Panc1 (cell line): ENCODE results near the gene MRPL44.

Experiments
- CTCF ChIP-seq: fragments of 450-650 bp; IDR thresholded peaks from 2 replicates; pipeline ENCODE4 v1.5.1; 2017; ENCODE audit warnings: mild to moderate bottlenecking
- SIN3A ChIP-seq: IDR thresholded peaks from 2 replicates; pipeline ENCODE4 v1.6.1; 2012; ENCODE audit warnings: low read depth, mild to moderate bottlenecking, low read length, moderate library complexity, borderline replicate concordance; ENCODE audit not compliant: insufficient read depth
- TF ChIP-seq, protein P1 (sequence below), 2 experiments: IDR thresholded peaks; 2 replicates each; pipeline ENCODE4 v1.6.1; 2011 to 2012; ENCODE audit warnings: low read depth in 2 of 2, control low read depth in 1 of 2, low read length in 1 of 2, mild to moderate bottlenecking in 1 of 2, moderate library complexity in 1 of 2; ENCODE audit not compliant: insufficient read depth in 1 of 2

- TF ChIP-seq CTCF (no peak), SIN3A (no peak)
- TF ChIP-seq, protein P1, sequence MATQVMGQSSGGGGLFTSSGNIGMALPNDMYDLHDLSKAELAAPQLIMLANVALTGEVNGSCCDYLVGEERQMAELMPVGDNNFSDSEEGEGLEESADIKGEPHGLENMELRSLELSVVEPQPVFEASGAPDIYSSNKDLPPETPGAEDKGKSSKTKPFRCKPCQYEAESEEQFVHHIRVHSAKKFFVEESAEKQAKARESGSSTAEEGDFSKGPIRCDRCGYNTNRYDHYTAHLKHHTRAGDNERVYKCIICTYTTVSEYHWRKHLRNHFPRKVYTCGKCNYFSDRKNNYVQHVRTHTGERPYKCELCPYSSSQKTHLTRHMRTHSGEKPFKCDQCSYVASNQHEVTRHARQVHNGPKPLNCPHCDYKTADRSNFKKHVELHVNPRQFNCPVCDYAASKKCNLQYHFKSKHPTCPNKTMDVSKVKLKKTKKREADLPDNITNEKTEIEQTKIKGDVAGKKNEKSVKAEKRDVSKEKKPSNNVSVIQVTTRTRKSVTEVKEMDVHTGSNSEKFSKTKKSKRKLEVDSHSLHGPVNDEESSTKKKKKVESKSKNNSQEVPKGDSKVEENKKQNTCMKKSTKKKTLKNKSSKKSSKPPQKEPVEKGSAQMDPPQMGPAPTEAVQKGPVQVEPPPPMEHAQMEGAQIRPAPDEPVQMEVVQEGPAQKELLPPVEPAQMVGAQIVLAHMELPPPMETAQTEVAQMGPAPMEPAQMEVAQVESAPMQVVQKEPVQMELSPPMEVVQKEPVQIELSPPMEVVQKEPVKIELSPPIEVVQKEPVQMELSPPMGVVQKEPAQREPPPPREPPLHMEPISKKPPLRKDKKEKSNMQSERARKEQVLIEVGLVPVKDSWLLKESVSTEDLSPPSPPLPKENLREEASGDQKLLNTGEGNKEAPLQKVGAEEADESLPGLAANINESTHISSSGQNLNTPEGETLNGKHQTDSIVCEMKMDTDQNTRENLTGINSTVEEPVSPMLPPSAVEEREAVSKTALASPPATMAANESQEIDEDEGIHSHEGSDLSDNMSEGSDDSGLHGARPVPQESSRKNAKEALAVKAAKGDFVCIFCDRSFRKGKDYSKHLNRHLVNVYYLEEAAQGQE (IDR thresholded peaks at IDR 0.05; ENCODE audit: insufficient read depth in 1 of 2, low read depth in 2 of 2, low read length in 1 of 2), result no peak
Measured at GRCh38 chr2:223949241-223949840, 7.9 kb upstream of the MRPL44 start.
